ENCODE data around the gene DSTYK.
"Not testable (repeated sequence)": the region's sequence is repeated elsewhere in the genome, so short reads cannot be mapped to it uniquely, and the experiment has no call there.

DSTYK gene

GRCh38 chr1:205217418-205217817 lies 5.9 kb upstream of the DSTYK start:
- DNase-seq, result no peak

- DNase-seq, result no peak
Measured at GRCh38 chr1:205216588-205216987, 5.1 kb upstream of the DSTYK start.

GRCh38 chr1:205214756-205215155 lies 3.3 kb upstream of the DSTYK start:
- DNase-seq, result no peak

- DNase-seq, result no peak
Measured at GRCh38 chr1:205211839-205212536, 486 bp upstream of the DSTYK start.

- peak; percentile 19 for DNase-seq
Measured at GRCh38 chr1:205210756-205211168, 740 bp downstream of the DSTYK start.

GRCh38 chr1:205208811-205209210 lies 2.7 kb downstream of the DSTYK start:
- DNase-seq, result no peak

GRCh38 chr1:205205055-205205454 lies 6.4 kb downstream of the DSTYK start:
- no peak for DNase-seq

- DNase-seq, result no peak
Measured at GRCh38 chr1:205204552-205204951, 7.0 kb downstream of the DSTYK start.

GRCh38 chr1:205199931-205200299 lies 11.6 kb downstream of the DSTYK start:
- peak; percentile 9 for DNase-seq

- peak; percentile 11 for DNase-seq
Measured at GRCh38 chr1:205199090-205199930, 12.2 kb downstream of the DSTYK start.

GRCh38 chr1:205192287-205192686 lies 19.2 kb downstream of the DSTYK start:
- DNase-seq, result no peak

- no peak for DNase-seq
Measured at GRCh38 chr1:205191622-205192021, 19.9 kb downstream of the DSTYK start.

GRCh38 chr1:205190845-205191577 lies 20.5 kb downstream of the DSTYK start:
- DNase-seq, result no peak

GRCh38 chr1:205189131-205189530 lies 22.4 kb downstream of the DSTYK start:
- DNase-seq, result no peak

- DNase-seq, result no peak
Measured at GRCh38 chr1:205188596-205188995, 22.9 kb downstream of the DSTYK start.

GRCh38 chr1:205188098-205188497 lies 23.4 kb downstream of the DSTYK start:
- no peak for DNase-seq

GRCh38 chr1:205187420-205187819 lies 24.1 kb downstream of the DSTYK start:
- DNase-seq, result no peak

- no peak for DNase-seq
Measured at GRCh38 chr1:205186191-205186590, 25.3 kb downstream of the DSTYK start.

- no peak for DNase-seq
Measured at GRCh38 chr1:205183676-205184335, 27.7 kb downstream of the DSTYK start.

- DNase-seq, result no peak
Measured at GRCh38 chr1:205182930-205183329, 28.6 kb downstream of the DSTYK start.

- DNase-seq, result not testable (repeated sequence)
Measured at GRCh38 chr1:205180331-205180730, 31.2 kb downstream of the DSTYK start.

GRCh38 chr1:205179842-205180241 lies 31.7 kb downstream of the DSTYK start:
- DNase-seq, result no peak

- DNase-seq, result no peak
Measured at GRCh38 chr1:205172729-205173366, 38.7 kb downstream of the DSTYK start.
